MG63 (cell line): ENCODE results near the gene JMJD1C. TPM values are rescaled to one million over a fixed set of nuclear protein-coding genes. Genes with fewer than 3 reads are reported as not detected.

Source experiments
- DNase-seq: peaks from one replicate; pipeline ENCODE4 v3.0.0-alpha.2; 2020
- H3K27me3 ChIP-seq: fragments of 250-450 bp; sonication (Bioruptor Pico); 2 replicates; pipeline ENCODE4 v1.5.1; 2020; ENCODE audit warnings: mild to moderate bottlenecking, moderate library complexity
- H3K36me3 ChIP-seq: fragments of 250-450 bp; sonication (Bioruptor Pico); 2 replicates; pipeline ENCODE4 v1.5.1; 2020; ENCODE audit warnings: mild to moderate bottlenecking, moderate library complexity
- H3K4me3 ChIP-seq: fragments of 250-450 bp; sonication (Bioruptor Pico); 2 replicates; pipeline ENCODE4 v1.5.1; 2020; ENCODE audit warnings: mild to moderate bottlenecking, moderate library complexity
- H3K9me3 ChIP-seq: fragments of 250-450 bp; sonication (Bioruptor Pico); 2 replicates; pipeline ENCODE4 v1.5.1; 2020; ENCODE audit warnings: mild to moderate bottlenecking, moderate library complexity
- total RNA-seq: library from RNA; depleted of rRNA; stranded (reverse); fragments of >200 nt; shearing (Covaris generic); gene quantifications from 2 replicates; pipeline ENCODE4 v1.2.3, GENCODE V29; 2014; ENCODE audit warnings: low replicate concordance

JMJD1C gene
- total RNA-seq, 1 experiment from 2014 or later, result 14.1 TPM

GRCh38 chr10:63268798-63269503 lies 196.8 kb downstream of the JMJD1C start:
- no peaks in the 10 kb centered on the region for H3K27me3 ChIP-seq
- no peaks in the 10 kb centered on the region for H3K9me3 ChIP-seq
- H3K36me3 ChIP-seq, result no peaks in the 10 kb centered on the region
- H3K4me3 ChIP-seq, result peak overlapping the region; percentile 58
- peak; percentile 87 for DNase-seq

- Histone ChIP-seq H3K4me3 (peak overlapping the region; percentile 58), H3K9me3 (no peaks in the 10 kb centered on the region), H3K36me3 (no peaks in the 10 kb centered on the region), H3K27me3 (no peaks in the 10 kb centered on the region)
- no peak for DNase-seq
Measured at GRCh38 chr10:63268149-63268797, 197.5 kb downstream of the JMJD1C start.

DNA sequence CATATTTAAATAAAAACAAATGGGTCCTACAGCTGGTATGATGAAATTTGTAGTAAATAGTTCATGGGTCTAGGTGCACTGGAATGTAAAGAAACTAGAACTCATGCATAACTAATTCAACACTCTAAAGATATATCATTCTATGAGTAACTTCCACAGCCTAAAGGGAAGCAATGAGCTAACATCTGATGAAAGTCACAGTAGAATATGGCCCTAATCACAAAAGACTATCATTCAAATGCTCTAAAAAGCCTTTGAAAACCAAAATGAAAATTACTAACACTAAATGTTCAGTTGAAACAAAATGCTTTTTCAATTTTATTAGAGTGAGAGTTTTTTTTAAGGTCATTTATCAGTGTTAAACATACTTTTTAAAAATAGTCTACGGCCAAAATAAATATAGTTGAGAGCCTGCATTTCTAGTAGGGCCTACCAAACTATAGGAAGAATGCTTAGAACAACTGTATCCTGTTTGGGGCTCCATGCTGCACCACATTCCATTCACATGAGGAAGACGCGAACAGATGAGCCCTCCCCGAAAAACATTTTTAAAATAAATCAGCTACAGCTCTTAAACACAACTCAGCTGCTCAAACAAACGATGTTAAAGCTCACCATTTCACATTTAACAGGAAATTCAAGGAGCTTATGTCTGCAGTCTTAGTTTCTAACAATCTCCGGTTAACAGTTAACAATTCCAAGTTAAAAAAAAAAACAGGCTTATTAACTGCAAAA lies 198.2 kb downstream of the JMJD1C start:
- peak; percentile 65 for DNase-seq
- Histone ChIP-seq H3K36me3 (no peaks in the 10 kb centered on the region), H3K4me3 (peak overlapping the region; percentile 58), H3K27me3 (no peaks in the 10 kb centered on the region), H3K9me3 (no peaks in the 10 kb centered on the region)

DNA sequence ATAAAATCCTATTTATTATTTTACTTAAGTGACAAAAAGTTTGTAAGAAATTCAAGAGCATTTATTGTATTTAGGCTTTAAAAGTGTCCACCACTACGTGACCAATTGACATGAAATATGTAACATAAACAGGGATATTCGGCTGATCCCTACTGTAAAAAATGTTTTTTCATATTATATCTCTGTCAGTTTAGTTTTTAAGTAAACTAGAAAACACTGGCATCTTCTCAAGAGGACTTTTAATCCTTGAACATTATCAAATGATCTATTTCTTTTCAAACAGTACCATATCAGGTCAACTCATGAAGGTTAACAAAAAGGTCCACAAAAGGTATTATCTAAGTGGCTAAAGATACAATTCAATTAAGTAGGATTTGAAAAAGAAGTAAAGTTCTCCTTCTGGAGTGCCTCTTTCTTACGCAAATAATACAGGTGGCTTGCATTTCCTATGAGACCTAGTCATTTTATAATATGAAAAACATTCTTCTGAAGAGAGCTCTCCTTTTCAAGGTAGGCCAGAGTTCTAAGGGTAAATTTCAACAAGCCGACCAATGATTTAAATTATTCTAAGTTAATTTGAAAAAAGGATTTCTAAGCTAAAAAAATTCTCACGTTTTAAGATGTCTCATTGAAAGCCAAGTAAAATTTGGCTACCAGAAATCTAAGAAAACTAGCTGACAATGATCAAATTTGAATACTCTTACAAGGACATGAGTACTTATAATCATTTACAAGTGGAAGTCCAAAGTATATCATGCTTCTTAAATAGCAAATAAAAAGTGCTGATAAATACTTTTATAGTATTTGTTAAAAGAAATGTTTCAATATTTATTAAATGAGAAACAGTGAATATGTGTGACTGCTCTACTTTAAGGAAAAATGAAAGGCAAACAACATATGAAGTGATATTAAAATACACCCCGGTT lies 199.1 kb downstream of the JMJD1C start:
- H3K4me3 ChIP-seq, result peak overlapping the region; percentile 58
- H3K27me3 ChIP-seq, result no peaks in the 10 kb centered on the region
- H3K9me3 ChIP-seq, result no peaks in the 10 kb centered on the region
- no peaks in the 10 kb centered on the region; the same call in 1 of the 2 replicates for H3K36me3 ChIP-seq
- DNase-seq, result no peak

DNA sequence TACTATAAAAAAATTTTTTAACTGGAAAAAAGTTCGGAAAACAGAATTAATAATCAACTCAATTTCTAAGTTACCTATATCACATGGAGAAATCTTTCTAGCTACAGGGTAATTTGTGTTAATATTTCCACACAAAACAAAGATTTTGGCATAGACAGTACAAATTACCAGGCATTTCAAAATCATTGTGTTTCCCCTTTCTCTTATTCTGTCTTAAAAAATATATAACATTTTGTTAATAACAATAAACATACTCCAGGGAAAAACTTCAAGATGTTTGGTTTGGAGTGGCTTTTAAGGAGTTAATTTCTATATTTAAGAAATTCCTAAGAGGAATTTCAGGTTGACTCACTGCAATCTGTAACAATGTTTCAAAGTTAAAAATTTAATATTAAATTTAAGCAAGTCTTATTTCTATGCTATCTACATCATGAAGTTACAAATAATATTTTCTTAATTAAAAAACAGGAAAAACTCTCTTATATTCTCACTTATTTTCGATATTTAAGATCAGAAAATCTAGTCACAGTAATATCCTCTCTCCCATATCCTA lies 200.0 kb downstream of the JMJD1C start:
- no peaks in the 10 kb centered on the region for H3K27me3 ChIP-seq
- H3K9me3 ChIP-seq, result no peaks in the 10 kb centered on the region
- DNase-seq, result no peak
- H3K4me3 ChIP-seq, result peak overlapping the region; percentile 58
- no peaks in the 10 kb centered on the region; the same call in 1 of the 2 replicates for H3K36me3 ChIP-seq

DNA sequence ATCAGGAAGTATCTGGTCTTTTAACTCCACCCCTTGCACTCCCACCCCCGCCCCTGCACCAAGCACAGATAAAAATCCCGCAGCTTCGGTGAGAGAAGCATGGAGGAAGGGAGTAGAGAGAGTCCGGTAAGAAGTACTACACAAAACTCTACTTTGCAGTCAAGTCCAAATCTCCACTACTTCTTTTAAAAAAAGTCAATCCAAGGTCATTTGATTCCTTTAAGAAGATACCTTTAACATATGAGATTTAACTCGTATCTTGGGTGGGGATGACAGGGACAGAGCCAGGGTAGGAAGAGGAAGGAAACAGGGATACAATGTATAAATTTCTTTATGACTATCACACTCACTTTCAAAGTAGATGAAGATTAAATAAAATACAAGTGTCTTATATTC lies 200.6 kb downstream of the JMJD1C start:
- Histone ChIP-seq H3K4me3 (peak overlapping the region; percentile 58), H3K9me3 (no peaks in the 10 kb centered on the region), H3K36me3 (no peaks in the 10 kb centered on the region; the same call in 1 of the 2 replicates), H3K27me3 (no peaks in the 10 kb centered on the region)
- DNase-seq, result peak; percentile 33

GRCh38 chr10:63264617-63265221 lies 201.1 kb downstream of the JMJD1C start:
- no peaks in the 10 kb centered on the region for H3K27me3 ChIP-seq
- no peak for DNase-seq
- no peaks in the 10 kb centered on the region; the same call in 1 of the 2 replicates for H3K36me3 ChIP-seq
- peak overlapping the region; percentile 58 for H3K4me3 ChIP-seq
- no peaks in the 10 kb centered on the region for H3K9me3 ChIP-seq

GRCh38 chr10:63262430-63263073 lies 203.2 kb downstream of the JMJD1C start:
- Histone ChIP-seq H3K27me3 (no peaks in the 10 kb centered on the region), H3K36me3 (no peaks in the 10 kb centered on the region; the same call in 1 of the 2 replicates), H3K9me3 (no peaks in the 10 kb centered on the region), H3K4me3 (no peak overlapping the region)
- no peak for DNase-seq

DNA sequence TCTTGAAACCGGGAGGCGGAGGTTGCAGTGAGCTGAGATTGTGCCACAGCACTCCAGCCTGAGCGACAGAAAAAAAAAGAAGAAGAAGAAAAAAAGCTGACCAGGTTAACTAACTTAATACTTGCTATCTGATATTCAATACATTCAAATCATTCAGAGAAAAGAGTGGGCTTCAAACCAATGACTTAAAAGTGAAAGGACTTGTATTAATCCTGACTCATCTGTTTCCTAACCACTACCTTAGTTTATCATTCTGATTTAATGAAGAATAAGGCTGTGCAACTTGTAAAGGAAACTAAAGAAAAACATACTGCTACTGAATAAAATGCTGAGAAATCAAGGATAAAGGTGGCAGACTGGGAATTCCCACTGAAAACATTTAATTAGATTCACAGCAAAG lies 204.3 kb downstream of the JMJD1C start:
- Histone ChIP-seq H3K4me3 (no peak overlapping the region), H3K9me3 (no peaks in the 10 kb centered on the region), H3K36me3 (no peaks in the 10 kb centered on the region; the same call in 1 of the 2 replicates), H3K27me3 (no peaks in the 10 kb centered on the region)
- DNase-seq, result no peak

DNA sequence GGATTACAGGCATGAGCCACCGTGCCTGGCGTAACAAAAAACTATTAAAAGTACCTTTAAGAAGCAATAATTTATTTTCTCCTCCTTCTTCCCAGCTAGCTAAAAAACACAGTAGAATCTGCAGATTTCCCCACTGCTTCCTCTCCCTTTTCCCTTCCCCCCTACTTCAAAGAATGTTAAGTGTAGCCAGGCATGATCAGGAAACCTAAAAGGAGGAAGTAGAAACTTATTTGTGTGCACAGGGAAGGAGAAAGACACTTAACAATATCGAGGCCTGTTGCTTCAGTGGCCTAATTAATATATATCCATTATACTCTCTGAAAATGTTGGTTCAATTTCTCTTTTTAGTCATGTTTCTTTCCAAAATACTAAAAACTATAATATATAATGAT lies 204.9 kb downstream of the JMJD1C start:
- no peaks in the 10 kb centered on the region; the same call in 1 of the 2 replicates for H3K36me3 ChIP-seq
- no peaks in the 10 kb centered on the region for H3K27me3 ChIP-seq
- H3K4me3 ChIP-seq, result no peak overlapping the region
- no peak for DNase-seq
- no peaks in the 10 kb centered on the region for H3K9me3 ChIP-seq

- no peaks in the 10 kb centered on the region; the same call in 1 of the 2 replicates for H3K36me3 ChIP-seq
- H3K4me3 ChIP-seq, result no peak overlapping the region
- no peaks in the 10 kb centered on the region for H3K27me3 ChIP-seq
- no peaks in the 10 kb centered on the region for H3K9me3 ChIP-seq
- DNase-seq, result no peak
Measured at GRCh38 chr10:63260103-63260859, 205.5 kb downstream of the JMJD1C start.

- H3K9me3 ChIP-seq, result no peaks in the 10 kb centered on the region
- no peak for DNase-seq
Measured at GRCh38 chr10:63258920-63259678, 206.7 kb downstream of the JMJD1C start.

GRCh38 chr10:63257778-63258177 lies 208.0 kb downstream of the JMJD1C start:
- Histone ChIP-seq H3K36me3 (no peaks in the 10 kb centered on the region; the same call in 1 of the 2 replicates), H3K27me3 (no peaks in the 10 kb centered on the region), H3K9me3 (no peaks in the 10 kb centered on the region), H3K4me3 (no peak overlapping the region)
- no peak for DNase-seq

More at GRCh38 chr10:63258920-63259678, 206.7 kb downstream of the JMJD1C start:
- Histone ChIP-seq H3K4me3 (no peak overlapping the region), H3K27me3 (no peaks in the 10 kb centered on the region), H3K36me3 (no peaks in the 10 kb centered on the region; the same call in 1 of the 2 replicates)
